SK-N-SH treated with all-trans-retinoic acid at 6 μM for 48 hours (cell line): ENCODE measurements around the gene TFF3.

Experiments used
- RARB ChIP-seq: fragments of 250-450 bp; sonication (Bioruptor Pico); IDR thresholded peaks from 2 replicates; pipeline ENCODE4 v1.8.0; 2021; ENCODE audit warnings: mild to moderate bottlenecking, moderate library complexity
- TOX ChIP-seq: fragments of 250-450 bp; sonication (Bioruptor Pico); IDR thresholded peaks from 2 replicates; pipeline ENCODE4 v1.8.0; 2021; ENCODE audit warnings: mild to moderate bottlenecking, moderate library complexity, borderline replicate concordance
- ZNF70 ChIP-seq: fragments of 450-650 bp; formaldehyde crosslinking; IDR thresholded peaks from 2 replicates; pipeline ENCODE4 v1.5.0; 2020; ENCODE audit warnings: mild to moderate bottlenecking, moderate library complexity
- TF ChIP-seq, protein P1 (sequence below): fragments of 250-450 bp; sonication (Bioruptor Pico); IDR thresholded peaks from 2 replicates; pipeline ENCODE4 v1.8.0; 2021; ENCODE audit warnings: low read depth, mild to moderate bottlenecking, moderate library complexity, borderline replicate concordance

DNA sequence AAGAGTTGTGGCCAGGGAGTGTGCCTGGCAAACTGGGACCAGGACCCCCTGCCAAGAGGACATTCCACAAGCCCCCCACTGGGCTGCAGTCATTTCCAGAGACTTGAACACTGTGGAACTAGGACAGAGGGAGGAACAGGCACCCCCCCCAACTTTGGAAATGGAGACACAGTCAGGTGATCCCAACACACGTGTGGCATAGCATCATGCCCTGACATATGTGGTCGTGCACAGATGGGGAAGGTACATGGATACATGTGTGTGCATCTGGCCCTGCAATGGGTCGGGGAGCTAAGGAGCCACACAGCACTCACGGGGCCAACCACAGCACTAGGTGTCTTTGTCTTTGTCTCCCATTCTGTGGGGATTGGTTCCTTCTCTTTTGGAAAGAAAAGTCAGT lies 6.6 kb upstream of the TFF3 start:
- TF ChIP-seq RARB (CRISPR knock-in tag) (no peak), TOX (CRISPR knock-in tag) (no peak), ZNF70 (CRISPR knock-in tag) (no peak)
- TF ChIP-seq, protein P1, sequence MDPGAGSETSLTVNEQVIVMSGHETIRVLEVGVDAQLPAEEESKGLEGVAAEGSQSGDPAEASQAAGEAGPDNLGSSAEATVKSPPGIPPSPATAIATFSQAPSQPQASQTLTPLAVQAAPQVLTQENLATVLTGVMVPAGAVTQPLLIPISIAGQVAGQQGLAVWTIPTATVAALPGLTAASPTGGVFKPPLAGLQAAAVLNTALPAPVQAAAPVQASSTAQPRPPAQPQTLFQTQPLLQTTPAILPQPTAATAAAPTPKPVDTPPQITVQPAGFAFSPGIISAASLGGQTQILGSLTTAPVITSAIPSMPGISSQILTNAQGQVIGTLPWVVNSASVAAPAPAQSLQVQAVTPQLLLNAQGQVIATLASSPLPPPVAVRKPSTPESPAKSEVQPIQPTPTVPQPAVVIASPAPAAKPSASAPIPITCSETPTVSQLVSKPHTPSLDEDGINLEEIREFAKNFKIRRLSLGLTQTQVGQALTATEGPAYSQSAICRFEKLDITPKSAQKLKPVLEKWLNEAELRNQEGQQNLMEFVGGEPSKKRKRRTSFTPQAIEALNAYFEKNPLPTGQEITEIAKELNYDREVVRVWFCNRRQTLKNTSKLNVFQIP (CRISPR knock-in tag) = no peak
